HG02571 (cell line): ENCODE measurements around the gene USP48.
"Not testable (repeated sequence)": the region's sequence is repeated elsewhere in the genome, so short reads cannot be mapped to it uniquely, and the experiment has no call there.

Experiments
- ATAC-seq: cut with Tn5 transposase; IDR thresholded peaks from one replicate; pipeline ENCODE4 v1.9.1; 2021; ENCODE audit warnings: mild to moderate bottlenecking, moderate library complexity; ENCODE audit not compliant: unreplicated experiment

The USP48 gene

GRCh38 chr1:21776925-21777324 lies 6.0 kb downstream of the USP48 start:
- ATAC-seq, result not testable (repeated sequence)

- ATAC-seq, result no peak
Measured at GRCh38 chr1:21775985-21776562, 6.9 kb downstream of the USP48 start.

DNA sequence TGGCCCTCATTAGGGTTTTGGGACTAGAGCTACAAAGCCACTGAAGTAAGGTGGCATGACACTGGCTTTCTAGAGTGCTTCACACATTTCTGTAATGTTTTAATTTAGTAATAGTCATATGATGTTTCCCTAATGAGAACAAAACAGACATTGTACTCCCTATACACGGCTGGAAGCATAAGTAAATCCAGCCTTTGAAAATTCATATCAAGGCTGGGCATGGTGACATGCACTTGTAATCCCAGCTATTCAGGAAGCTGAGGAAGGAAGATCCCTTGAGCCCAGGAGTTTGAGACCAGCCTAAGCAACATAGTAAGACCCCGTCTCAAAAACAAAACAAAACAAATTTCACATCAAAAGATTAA lies 7.4 kb downstream of the USP48 start:
- no peak for ATAC-seq

- no peak for ATAC-seq
Measured at GRCh38 chr1:21774835-21775549, 8.0 kb downstream of the USP48 start.

- ATAC-seq, result no peak
Measured at GRCh38 chr1:21773585-21773984, 9.4 kb downstream of the USP48 start.

DNA sequence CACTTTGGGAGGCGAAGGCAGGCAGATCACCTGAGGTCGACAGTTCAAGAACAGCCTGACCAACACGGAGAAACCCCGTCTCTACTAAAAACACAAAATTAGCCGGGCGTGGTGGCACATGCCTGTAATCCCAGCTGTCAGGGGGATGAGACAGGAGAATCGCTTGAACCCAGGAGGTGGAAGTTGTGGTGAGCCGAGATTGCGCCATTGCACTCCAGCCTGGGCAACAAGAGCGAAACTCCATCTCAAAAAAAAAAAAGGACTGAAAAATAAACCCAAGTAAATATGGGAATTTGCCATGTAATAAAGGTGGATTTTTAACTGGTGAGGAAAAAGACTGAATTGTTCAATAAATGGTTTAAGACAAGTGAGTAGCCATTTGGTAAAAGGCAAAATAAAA lies 11.3 kb downstream of the USP48 start:
- ATAC-seq, result not testable (repeated sequence)

DNA sequence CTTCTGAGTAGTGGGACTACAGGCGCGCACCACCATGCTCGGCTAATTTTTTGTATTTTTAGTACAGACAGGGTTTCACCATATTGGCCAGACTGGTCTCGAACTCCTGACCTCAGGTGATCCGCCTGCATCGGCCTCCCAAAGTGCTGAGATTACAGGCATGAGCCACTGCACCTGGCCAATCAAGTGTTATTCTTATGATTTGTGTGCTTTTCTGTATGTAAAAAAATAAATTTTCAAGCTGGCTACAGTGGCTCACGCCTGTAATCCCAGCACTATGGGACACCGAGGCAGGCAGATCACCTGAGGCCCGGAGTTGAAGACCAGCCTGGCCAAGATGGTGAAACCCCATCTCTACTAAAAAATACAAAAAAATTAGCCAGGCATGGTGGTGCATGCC lies 12.3 kb downstream of the USP48 start:
- not testable (repeated sequence) for ATAC-seq

DNA sequence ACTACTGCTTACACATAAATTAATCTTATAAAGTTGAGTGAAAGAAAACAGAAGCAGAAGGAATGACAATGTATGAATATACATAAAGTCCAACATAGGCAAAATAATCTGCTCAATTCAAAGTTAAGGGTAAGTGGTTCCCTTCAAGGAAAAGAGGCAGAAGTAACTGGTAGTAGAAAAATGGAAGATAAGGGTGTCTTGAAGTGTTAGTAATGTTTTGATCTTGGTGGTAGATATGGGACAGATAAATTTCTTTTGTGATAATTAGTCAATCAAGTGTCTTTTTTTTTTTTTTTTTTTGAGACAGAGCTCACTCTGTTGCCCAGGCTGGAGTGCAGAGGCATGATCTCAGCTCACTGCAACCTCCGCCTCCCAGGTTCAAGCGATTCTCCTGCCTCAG lies 12.7 kb downstream of the USP48 start:
- ATAC-seq, result no peak

DNA sequence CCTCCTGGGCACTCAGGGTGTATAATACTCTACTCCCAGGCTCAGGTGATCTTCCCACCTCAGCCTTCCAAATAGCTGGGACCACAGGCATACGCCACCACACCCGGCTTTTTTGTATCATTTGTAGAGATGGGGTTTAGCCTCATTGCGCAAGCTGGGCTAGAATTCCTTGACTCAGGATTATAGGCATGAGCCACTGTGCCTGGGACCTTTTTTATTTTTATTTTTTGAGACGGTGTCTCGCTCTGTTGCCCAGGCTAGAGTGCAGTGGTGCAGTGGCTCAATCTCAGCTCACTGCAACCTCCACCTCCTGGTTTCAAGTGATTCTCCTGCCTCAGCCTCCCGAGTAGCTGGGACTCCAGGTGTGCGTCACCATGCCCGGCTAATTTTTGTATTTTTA lies 15.8 kb downstream of the USP48 start:
- ATAC-seq, result not testable (repeated sequence)

DNA sequence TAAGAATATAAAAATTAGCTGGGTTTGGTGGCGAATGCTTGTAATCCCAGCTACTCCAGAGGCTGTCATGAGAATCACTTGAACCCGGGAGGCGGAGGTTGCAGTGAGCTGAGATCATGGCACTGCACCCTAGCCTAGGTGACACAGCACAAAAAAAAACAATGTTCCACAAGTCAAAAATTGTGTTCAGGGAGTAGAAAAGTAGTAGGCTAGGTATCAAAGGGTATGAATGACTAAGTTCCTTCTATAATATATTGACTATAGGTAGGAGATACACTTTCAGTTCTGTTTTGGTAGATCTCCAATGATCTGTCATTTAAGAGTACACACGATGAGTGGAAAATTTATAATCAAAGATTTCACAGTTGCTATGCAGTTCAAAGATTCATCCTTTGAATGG lies 16.7 kb downstream of the USP48 start:
- no peak for ATAC-seq

- no peak for ATAC-seq
Measured at GRCh38 chr1:21764615-21765423, 18.1 kb downstream of the USP48 start.

DNA sequence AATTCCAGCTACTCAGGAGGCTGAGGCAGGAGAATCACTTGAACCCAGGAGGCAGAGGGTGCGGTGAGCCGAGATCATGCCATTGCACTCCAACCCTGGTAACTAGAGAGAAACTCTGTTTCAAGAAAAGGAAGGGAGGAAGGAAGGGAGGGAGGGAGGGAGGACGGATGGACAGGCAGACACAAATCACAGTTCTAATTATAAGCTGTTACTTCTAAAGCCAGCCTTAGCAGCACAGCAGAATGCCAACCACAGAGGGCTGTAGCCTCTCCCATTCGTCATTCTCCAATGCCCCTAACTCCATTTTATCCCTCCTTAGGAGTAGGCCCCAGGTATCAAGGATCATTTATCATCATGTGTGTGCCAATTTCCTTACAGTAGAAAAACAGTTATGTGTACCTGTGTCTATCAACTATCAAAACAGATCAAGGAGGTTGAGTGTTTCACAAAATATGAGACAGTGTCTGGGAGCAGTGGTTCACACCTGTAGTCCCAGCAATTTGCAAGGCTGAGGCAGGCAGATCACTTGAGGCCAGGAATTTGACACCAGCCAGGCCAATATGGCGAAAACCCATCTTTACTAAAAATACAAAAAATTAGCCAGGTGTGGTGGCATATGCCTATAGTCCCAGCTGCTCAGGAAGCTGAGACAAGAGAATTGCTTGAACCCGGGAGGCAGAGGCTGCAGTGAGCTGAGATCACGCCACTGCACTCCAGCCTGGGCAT lies 19.1 kb downstream of the USP48 start:
- ATAC-seq, result no peak

- ATAC-seq, result no peak
Measured at GRCh38 chr1:21763236-21763635, 19.7 kb downstream of the USP48 start.

- ATAC-seq, result no peak
Measured at GRCh38 chr1:21762022-21762404, 20.9 kb downstream of the USP48 start.

- no peak for ATAC-seq
Measured at GRCh38 chr1:21761052-21761451, 21.9 kb downstream of the USP48 start.

DNA sequence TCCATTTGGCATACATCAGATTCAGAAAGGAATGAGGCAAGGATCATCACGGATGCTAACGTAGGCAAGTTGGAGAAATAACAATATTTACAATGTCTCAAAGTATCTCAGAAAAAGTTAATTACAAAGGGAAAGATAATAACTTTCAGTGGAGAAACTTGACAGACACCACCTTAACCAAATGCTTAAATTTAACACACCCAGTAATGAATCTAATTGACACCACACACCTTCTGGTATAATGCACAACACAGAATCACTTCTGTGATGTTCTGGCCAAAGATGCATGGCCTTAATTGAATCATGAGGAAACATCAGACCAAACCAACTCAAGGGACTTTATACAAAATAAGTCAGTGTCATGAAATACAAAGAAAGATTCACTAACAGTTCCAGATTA lies 23.1 kb downstream of the USP48 start:
- no peak for ATAC-seq

- ATAC-seq, result no peak
Measured at GRCh38 chr1:21759182-21759581, 23.8 kb downstream of the USP48 start.

- ATAC-seq, result no peak
Measured at GRCh38 chr1:21758614-21759013, 24.3 kb downstream of the USP48 start.

DNA sequence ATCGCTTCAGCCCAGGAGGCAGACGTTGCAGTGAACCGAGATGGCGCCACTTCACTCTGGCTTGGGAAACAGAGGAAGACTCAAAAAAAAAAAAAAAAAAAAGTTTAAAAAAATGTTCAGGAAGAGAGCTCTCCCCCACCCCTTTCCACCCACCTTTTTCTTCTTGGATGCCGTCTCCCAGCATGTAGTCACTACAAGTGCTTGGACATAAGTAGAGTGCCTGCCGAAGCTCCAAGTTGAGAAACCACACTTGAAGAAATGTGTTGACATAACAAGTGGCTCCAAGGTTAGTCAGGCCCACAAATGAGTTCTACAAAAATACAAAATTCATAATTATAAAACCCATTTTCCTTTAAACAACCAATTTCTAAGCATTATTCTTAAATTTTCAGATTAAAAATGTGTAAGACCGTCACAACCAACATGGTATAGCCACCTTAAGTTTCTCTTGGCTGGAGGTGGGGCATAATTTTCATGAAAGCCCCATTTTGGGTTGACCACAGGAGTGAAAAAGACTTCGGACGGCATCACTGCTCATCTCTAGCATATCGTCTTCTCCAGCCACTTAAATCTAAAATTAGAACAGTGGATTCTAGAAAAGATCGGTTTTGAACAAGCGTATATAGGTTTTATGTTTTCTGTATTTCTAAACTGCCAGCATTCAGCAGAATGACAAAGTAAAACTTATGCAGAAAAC lies 26.4 kb downstream of the USP48 start:
- no peak for ATAC-seq

DNA sequence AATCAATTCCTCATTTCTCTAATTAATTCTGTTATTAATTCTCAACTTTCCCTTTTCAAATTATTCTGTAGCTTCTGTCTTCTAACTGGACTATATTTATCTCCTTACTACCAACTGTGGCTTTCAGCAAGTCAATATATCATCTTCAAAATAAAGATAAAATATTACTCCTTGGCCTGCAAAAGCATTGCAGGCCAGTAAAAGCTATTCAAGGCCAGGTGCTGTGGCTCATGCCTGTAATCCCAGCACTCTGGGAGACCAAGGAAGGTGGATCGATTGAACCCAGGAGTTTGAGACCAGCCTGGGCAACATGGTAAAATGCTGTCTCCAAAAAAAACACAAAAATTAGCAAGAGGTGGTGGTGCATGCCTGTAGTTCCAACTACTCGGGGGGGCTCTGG lies 27.9 kb downstream of the USP48 start:
- no peak for ATAC-seq

DNA sequence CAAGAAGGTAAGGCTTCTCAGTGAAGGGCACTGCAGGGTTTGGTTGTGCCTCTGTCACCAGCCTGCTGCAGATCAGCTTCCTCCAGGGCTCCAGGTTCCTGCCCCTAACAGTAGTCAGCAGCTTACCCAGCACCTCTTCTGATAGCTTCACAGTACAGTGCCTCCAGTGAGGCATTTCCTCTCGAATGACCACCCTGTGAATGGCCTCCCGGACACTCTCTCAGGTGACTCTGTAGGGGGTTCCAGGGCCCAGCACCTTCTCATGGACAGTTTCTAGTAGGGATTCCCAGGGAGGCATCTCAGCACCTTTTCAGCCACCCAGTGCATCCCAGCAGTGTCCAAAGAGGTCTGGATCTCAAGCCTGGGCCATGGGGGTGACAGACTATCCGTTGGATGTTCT lies 28.4 kb downstream of the USP48 start:
- ATAC-seq, result no peak
